GM13976 (cell line): ENCODE data around the gene C11orf58.
A peak's percentile ranks its signal among the peaks of the same experiment; 100 is the strongest.

Source experiments
- DNase-seq: peaks from one replicate; pipeline ENCODE4 v3.0.0; 2012; ENCODE audit warnings: low spot score
- in situ Hi-C: fragments of 300-500 bp; cut with MboI; formaldehyde crosslinking; loops from one replicate; pipeline ENCODE4 v1.12.0; 2022; ENCODE audit warnings: low sequenced_read_pairs, mixed read lengths, inconsistent platforms; ENCODE audit not compliant: unreplicated experiment
- TF ChIP-seq, protein P1 (sequence below): IDR thresholded peaks from 2 replicates; pipeline ENCODE4 v1.5.1; 2012; ENCODE audit warnings: borderline replicate concordance, mild to moderate bottlenecking; ENCODE audit not compliant: insufficient read depth; ENCODE audit errors: extremely low read depth, missing control alignments, control extremely low read depth

Gene C11orf58

DNA sequence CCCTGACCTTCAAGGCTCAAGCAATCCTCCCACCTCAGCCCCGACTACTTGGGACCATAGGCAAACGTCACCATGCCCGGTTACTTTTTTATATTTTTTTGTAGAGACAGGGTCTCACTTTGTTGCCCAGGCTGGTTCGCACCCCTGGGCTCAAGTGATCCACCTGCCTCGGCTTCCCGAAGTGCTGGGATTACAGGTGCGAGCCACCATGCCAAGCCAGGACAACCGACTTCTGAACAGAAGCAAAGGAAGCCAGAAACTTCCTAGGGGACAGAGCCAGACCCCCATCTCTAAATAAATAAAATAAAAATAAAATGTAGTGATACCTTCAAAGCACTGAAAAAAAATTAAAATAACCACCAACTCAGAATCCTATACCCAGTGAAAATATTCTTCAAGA lies 26.4 kb downstream of the C11orf58 start:
- TF ChIP-seq, protein P1, sequence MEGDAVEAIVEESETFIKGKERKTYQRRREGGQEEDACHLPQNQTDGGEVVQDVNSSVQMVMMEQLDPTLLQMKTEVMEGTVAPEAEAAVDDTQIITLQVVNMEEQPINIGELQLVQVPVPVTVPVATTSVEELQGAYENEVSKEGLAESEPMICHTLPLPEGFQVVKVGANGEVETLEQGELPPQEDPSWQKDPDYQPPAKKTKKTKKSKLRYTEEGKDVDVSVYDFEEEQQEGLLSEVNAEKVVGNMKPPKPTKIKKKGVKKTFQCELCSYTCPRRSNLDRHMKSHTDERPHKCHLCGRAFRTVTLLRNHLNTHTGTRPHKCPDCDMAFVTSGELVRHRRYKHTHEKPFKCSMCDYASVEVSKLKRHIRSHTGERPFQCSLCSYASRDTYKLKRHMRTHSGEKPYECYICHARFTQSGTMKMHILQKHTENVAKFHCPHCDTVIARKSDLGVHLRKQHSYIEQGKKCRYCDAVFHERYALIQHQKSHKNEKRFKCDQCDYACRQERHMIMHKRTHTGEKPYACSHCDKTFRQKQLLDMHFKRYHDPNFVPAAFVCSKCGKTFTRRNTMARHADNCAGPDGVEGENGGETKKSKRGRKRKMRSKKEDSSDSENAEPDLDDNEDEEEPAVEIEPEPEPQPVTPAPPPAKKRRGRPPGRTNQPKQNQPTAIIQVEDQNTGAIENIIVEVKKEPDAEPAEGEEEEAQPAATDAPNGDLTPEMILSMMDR: no peak
- in situ Hi-C loops: no loop called here
- no peak for DNase-seq

DNA sequence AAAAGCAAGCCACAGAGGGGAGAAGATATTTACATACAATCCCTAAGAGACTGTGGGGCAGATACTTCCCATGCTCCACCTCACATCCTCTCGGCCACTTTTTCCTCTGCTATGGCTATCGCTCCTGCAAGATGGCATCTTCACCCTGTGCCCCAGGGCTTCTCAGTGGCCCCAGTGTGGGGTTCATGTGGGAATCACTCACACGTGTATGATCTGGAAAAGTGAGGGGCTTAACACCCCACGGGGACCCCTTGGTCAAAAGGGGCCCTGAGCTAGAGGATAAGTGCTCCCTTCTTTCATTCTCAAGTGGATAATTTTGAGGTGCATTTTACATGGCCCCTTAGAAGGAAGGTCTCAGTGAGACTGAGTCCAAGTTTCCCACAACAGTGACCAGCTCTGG lies 28.7 kb downstream of the C11orf58 start:
- in situ Hi-C loops: no loop called here

DNA sequence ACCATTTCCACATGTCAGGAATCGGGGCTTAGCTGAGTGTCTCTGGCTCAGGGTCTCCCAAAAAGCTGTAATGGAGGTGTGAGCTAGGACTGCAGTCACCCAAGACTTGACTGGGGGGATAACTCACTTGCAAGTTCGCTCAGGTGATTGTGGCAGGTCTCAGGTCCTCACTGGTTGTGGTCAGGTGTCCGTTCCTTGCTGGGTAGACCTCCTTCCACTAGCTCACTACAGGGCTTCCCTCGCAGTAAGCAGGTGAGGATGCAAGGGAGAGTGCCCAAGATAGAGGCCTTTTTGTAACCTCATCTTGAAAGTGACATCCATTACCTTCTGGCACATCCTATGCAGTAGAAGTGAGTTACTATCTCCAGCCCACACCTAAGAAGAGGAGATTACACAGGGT lies 29.5 kb downstream of the C11orf58 start:
- in situ Hi-C loops: no loop called here
- no peak for DNase-seq
- TF ChIP-seq, protein P1: no peak

More for the DNA sequence above, 28.7 kb downstream of the C11orf58 start:
- TF ChIP-seq, protein P1: no peak
- DNase-seq: no peak

DNA sequence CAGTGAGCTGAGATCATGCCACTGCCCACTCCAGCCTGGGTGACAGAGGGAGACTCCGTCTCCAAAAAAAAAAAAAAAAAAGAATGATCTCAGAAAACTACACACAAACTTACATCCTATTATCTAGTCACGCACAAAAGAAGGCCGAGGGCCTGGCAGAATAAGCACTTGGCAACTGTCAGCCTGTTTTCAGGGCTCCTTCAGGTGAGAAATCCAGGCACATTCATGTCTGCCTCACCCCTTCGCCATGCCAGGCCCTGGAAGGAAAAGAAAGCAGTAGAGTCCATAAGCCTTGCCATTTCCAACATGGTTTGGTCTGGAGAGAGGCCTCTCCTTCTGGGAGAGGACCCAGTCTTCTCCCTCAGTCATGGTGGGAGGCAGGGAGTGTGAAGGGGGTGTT lies 30.9 kb downstream of the C11orf58 start:
- DNase-seq: no peak
- in situ Hi-C loops: no loop called here
- TF ChIP-seq, protein P1: no peak

DNA sequence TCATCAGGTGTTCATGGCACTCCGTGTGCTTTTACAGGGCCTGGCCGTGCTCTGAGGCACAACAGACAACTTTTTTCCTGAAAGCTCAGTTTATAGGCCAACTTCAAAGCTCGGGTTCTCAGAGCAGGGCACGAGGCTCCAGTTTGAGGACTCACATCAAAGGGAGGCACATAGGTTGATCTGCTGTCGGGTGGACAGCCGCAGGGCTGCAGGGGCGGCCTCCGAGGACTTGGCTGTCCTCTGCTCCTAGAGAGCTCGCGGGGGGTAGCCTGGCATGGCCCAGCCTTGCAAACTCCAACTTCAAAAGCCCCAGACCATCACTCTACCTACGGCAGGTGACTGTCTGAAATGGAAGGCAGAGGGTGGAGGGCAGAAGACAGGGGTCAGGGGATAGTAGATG lies 31.6 kb downstream of the C11orf58 start:
- TF ChIP-seq, protein P1: no peak
- in situ Hi-C loops: no loop called here
- no peak for DNase-seq

DNA sequence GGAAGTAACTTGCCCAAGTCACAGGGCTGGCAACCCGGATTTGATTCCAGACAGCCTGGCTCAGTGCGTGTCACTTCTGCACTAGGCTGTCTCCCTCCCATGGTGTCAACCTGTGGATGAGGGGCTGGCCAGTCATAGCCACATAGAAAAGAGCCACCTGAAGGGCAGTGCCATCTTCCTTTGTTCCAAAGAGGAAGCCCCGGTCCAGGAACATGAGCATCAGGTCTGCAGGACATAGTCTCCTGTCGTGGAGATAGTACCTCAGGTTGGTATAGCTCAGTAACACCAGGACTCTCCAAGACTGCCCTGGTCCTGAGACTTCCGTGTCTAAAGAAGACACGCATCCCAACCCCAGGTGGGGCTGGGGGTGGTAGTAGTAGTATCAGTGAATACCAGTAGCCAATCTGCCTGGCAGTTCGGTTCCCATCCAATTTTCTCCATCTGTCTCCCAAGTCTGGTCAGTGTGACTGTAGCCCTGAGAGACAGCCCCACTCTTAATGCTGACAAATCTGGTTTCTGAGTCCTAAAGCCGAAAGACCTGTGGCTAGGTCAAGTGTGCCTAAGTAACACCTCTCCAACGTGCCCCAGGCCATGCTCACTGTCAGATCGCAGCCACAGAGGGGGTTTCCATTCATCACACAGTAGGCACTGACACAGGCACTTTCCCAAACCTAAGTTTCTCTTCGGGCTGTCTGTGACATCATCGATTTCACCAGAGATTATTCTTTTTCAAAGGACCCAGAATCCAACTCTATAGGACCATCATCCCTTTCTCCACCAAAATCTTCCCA lies 33.1 kb downstream of the C11orf58 start:
- TF ChIP-seq, protein P1: no peak
- in situ Hi-C loops: no loop called here
- peak; percentile 11 for DNase-seq
